OCI-LY3 (cell line): ENCODE measurements around the gene NUP88.

Experiments used
- EZH2phosphoT487 ChIP-seq: fragments of 200-600 bp; shearing (Covaris generic); IDR thresholded peaks from 2 replicates; pipeline ENCODE4 v1.6.1; 2018; ENCODE audit warnings: antibody characterized with exemption, mixed run types, low read depth
- TF ChIP-seq, protein P1 (sequence below): fragments of 200-600, 300-600 bp; sonication (generic); IDR thresholded peaks from 2 replicates; pipeline ENCODE4 v1.5.1; 2014; ENCODE audit warnings: antibody characterized with exemption, low read length, low read depth

DNA sequence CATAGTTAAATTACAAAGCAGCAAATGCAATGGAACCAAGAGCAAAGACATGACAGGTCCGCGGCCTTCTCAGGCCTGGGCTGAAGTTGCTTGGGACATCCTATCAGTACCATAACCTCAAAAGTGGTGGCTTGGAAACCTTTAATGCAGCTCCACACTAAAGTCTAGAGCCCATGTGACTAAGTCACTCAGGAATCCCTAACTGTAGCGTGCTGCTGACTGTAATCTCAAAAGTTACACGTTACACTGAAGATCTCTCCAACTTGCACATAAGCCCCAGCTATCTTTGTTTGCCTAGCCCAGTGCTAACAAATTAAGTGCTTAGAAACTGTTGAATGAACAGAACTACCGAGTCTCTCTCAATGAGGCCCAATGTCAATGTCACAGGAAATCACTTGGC is 27.8 kb downstream of the NUP88 start:
- TF ChIP-seq, protein P1, sequence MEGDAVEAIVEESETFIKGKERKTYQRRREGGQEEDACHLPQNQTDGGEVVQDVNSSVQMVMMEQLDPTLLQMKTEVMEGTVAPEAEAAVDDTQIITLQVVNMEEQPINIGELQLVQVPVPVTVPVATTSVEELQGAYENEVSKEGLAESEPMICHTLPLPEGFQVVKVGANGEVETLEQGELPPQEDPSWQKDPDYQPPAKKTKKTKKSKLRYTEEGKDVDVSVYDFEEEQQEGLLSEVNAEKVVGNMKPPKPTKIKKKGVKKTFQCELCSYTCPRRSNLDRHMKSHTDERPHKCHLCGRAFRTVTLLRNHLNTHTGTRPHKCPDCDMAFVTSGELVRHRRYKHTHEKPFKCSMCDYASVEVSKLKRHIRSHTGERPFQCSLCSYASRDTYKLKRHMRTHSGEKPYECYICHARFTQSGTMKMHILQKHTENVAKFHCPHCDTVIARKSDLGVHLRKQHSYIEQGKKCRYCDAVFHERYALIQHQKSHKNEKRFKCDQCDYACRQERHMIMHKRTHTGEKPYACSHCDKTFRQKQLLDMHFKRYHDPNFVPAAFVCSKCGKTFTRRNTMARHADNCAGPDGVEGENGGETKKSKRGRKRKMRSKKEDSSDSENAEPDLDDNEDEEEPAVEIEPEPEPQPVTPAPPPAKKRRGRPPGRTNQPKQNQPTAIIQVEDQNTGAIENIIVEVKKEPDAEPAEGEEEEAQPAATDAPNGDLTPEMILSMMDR = no peak
- TF ChIP-seq EZH2phosphoT487 = no peak
